H9 (cell line): ENCODE data around the gene ZBTB12. TPM values are rescaled to one million over a fixed set of nuclear protein-coding genes. Genes with fewer than 3 reads are reported as not detected.
A peak's percentile ranks its signal among the peaks of the same experiment; 100 is the strongest.

Experiments used
- DNase-seq: peaks from one replicate; pipeline ENCODE4 v3.0.0-alpha.2; 2017
- H2AFZ ChIP-seq: one replicate; pipeline ENCODE4 v1.6.1; 2013; ENCODE audit warnings: mild to moderate bottlenecking, low read length, control low read depth, moderate library complexity
- H2AK5ac ChIP-seq: 2 replicates; pipeline ENCODE4 v1.6.1; 2013; ENCODE audit warnings: low read length, control low read depth, mixed read lengths; ENCODE audit not compliant: insufficient read length
- H2BK120ac ChIP-seq: one replicate; pipeline ENCODE4 v1.6.1; 2013; ENCODE audit warnings: low read depth, mild to moderate bottlenecking, low read length, control low read depth, inconsistent platforms; ENCODE audit not compliant: poor library complexity, severe bottlenecking
- H2BK12ac ChIP-seq: 2 replicates; pipeline ENCODE4 v1.6.1; 2013; ENCODE audit warnings: low read length, control low read depth, mixed read lengths, low read depth; ENCODE audit not compliant: insufficient read length
- H2BK15ac ChIP-seq: 2 replicates; pipeline ENCODE4 v1.6.1; 2013; ENCODE audit warnings: low read depth, low read length, control low read depth
- H2BK20ac ChIP-seq: one replicate; pipeline ENCODE4 v1.6.1; 2013; ENCODE audit warnings: low read depth, mild to moderate bottlenecking, low read length, control low read depth, inconsistent platforms; ENCODE audit not compliant: poor library complexity, severe bottlenecking
- H2BK5ac ChIP-seq: 2 replicates; pipeline ENCODE4 v1.6.1; 2013; ENCODE audit warnings: low read length, control low read depth, mixed read lengths; ENCODE audit not compliant: insufficient read length
- H3K14ac ChIP-seq: 2 replicates; pipeline ENCODE4 v1.6.1; 2013; ENCODE audit warnings: low read length, control low read depth; ENCODE audit not compliant: insufficient read depth
- H3K18ac ChIP-seq: 2 replicates; pipeline ENCODE4 v1.6.1; 2013; ENCODE audit warnings: low read depth, mild to moderate bottlenecking, mixed read lengths, low read length, control low read depth; ENCODE audit not compliant: insufficient read length
- H3K23ac ChIP-seq: 2 replicates; pipeline ENCODE4 v1.6.1; 2013; ENCODE audit warnings: low read length, control low read depth, mixed read lengths, low read depth; ENCODE audit not compliant: insufficient read length
- H3K23me2 ChIP-seq: 2 replicates; pipeline ENCODE4 v1.6.1; 2013; ENCODE audit warnings: low read depth, mild to moderate bottlenecking, mixed read lengths, low read length, control low read depth; ENCODE audit not compliant: insufficient read length, poor library complexity, severe bottlenecking
- H3K27ac ChIP-seq: 2 replicates; pipeline ENCODE4 v1.5.1; 2013; ENCODE audit warnings: low read length, control low read depth, mixed read lengths, low read depth; ENCODE audit not compliant: insufficient read length
- H3K27me3 ChIP-seq: 2 replicates; pipeline ENCODE4 v1.6.1; 2013; ENCODE audit warnings: low read length, control low read depth, inconsistent platforms; ENCODE audit not compliant: insufficient read depth
- H3K4ac ChIP-seq: 2 replicates; pipeline ENCODE4 v1.6.1; 2013; ENCODE audit warnings: low read depth, mild to moderate bottlenecking, control low read depth, inconsistent platforms, low read length, moderate library complexity
- H3K4me1 ChIP-seq: 2 replicates; pipeline ENCODE4 v1.6.1; 2013; ENCODE audit warnings: low read length, control low read depth, inconsistent platforms; ENCODE audit not compliant: insufficient read depth
- H3K4me2 ChIP-seq: 2 replicates; pipeline ENCODE4 v1.6.1; 2013; ENCODE audit warnings: low read length, control low read depth, mixed read lengths; ENCODE audit not compliant: insufficient read length, insufficient read depth
- H3K56ac ChIP-seq: 2 replicates; pipeline ENCODE4 v1.6.1; 2013; ENCODE audit warnings: low read depth, mild to moderate bottlenecking, mixed read lengths, low read length, control low read depth; ENCODE audit not compliant: insufficient read length
- H3K79me1 ChIP-seq: 2 replicates; pipeline ENCODE4 v1.6.1; 2013; ENCODE audit warnings: low read depth, mild to moderate bottlenecking, moderate library complexity, low read length, control low read depth, inconsistent platforms; ENCODE audit not compliant: insufficient read depth, poor library complexity, severe bottlenecking
- H3K79me2 ChIP-seq: 2 replicates; pipeline ENCODE4 v1.6.1; 2013; ENCODE audit warnings: low read length, control low read depth, inconsistent platforms; ENCODE audit not compliant: insufficient read depth
- H3K9ac ChIP-seq: 2 replicates; pipeline ENCODE4 v1.6.1; 2013; ENCODE audit warnings: low read length, control low read depth, mixed read lengths; ENCODE audit not compliant: insufficient read length; ENCODE audit errors: extremely low read depth
- H3K9me3 ChIP-seq: one replicate; pipeline ENCODE4 v1.6.1; 2013; ENCODE audit warnings: low read depth, low read length, inconsistent platforms; ENCODE audit not compliant: control insufficient read depth
- H3T11ph ChIP-seq: one replicate; pipeline ENCODE4 v1.6.1; 2013; ENCODE audit warnings: mild to moderate bottlenecking, low read length, control low read depth, inconsistent platforms
- H4K20me1 ChIP-seq: one replicate; pipeline ENCODE4 v1.6.1; 2013; ENCODE audit not compliant: control insufficient read depth, insufficient read length, insufficient read depth
- H4K5ac ChIP-seq: 2 replicates; pipeline ENCODE4 v1.6.1; 2013; ENCODE audit warnings: low read depth, mild to moderate bottlenecking, mixed read lengths, low read length, control low read depth; ENCODE audit not compliant: insufficient read length
- H4K8ac ChIP-seq: replicated peaks from 2 replicates; pipeline ENCODE4 v1.6.1; 2013; ENCODE audit warnings: low read length, control low read depth, mixed read lengths, low read depth; ENCODE audit not compliant: insufficient read length
- H4K91ac ChIP-seq: 2 replicates; pipeline ENCODE4 v1.6.1; 2013; ENCODE audit warnings: low read depth, mild to moderate bottlenecking, moderate library complexity, mixed read lengths, low read length, control low read depth; ENCODE audit not compliant: insufficient read length
- H3K27ac Mint-ChIP-seq, 3 experiments: 2 replicates in 2 of 3; 3 replicates in 1 of 3; pipeline ENCODE4 v1.8.0; 2020 to 2021; ENCODE audit warnings: mixed read lengths in 3 of 3, mild to moderate bottlenecking in 1 of 3, moderate library complexity in 1 of 3
- H3K27me3 Mint-ChIP-seq: 2 replicates; pipeline ENCODE4 v1.8.0; 2021; ENCODE audit warnings: low read depth, mild to moderate bottlenecking, moderate library complexity, mixed read lengths
- H3K36me3 Mint-ChIP-seq, 3 experiments: 2 replicates in 2 of 3; 3 replicates in 1 of 3; pipeline ENCODE4 v1.8.0; 2020 to 2021; ENCODE audit warnings: low read depth in 3 of 3, mixed read lengths in 3 of 3; ENCODE audit not compliant: insufficient read depth in 1 of 3
- H3K4me1 Mint-ChIP-seq, 2 experiments: 2 replicates each; pipeline ENCODE4 v1.8.0; 2020; ENCODE audit warnings: mixed read lengths in 2 of 2
- H3K4me3 Mint-ChIP-seq, 2 experiments: 2 replicates in 1 of 2; 3 replicates in 1 of 2; pipeline ENCODE4 v1.8.0; 2020 to 2021; ENCODE audit warnings: mild to moderate bottlenecking in 2 of 2, mixed read lengths in 2 of 2, moderate library complexity in 1 of 2
- H3K9me3 Mint-ChIP-seq, 2 experiments: 2 replicates in 1 of 2; 3 replicates in 1 of 2; pipeline ENCODE4 v1.8.0; 2020; ENCODE audit warnings: mild to moderate bottlenecking in 2 of 2, mixed read lengths in 2 of 2, moderate library complexity in 1 of 2
- CTCF ChIP-seq: fragments of 200-600 bp; sonication (generic); conservative IDR thresholded peaks from 3 replicates; pipeline ENCODE4 v1.8.0; 2021; ENCODE audit warnings: antibody characterized with exemption, mild to moderate bottlenecking
- WGBS: extraction: QIAGEN DNeasy Blood & Tissue Kit; methylation state at CpG from one replicate; pipeline ENCODE4 v1.1.7; 2013; ENCODE audit warnings: missing lambda C conversion rate, low lambda C conversion rate, mixed read lengths; ENCODE audit not compliant: insufficient read length; ENCODE audit errors: extremely low coverage; 5-methylcytosine and 5-hydroxymethylcytosine counted together
- total RNA-seq: library from RNA; stranded (reverse); gene quantifications from 2 replicates; pipeline ENCODE4 v1.2.1, GENCODE V29; 2021

ZBTB12 gene
- total RNA-seq, 1 experiment from 2014 or later, result 31.0 TPM

DNA sequence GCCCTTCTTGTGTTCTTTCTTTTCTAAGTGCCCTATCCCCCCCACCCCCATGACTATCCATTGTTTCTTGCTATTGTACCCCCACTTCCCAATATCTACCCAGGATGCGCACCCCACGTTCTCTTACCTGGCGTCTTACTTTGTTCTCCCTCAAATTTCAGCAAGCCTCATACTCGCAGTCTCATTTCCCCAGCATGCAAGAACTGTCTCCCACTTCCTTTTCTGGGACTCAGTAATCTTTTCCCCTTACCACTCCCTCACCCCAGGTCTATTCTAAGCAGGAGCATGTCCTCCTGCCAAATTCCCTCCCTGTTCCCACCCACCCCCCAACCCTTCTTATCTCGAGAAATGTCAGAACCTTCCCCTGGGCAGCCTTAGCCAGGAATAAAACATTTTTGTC is 2.7 kb downstream of the ZBTB12 start:
- H3K4me1 Mint-ChIP-seq, result peaks cover 22 to 36% of the 10 kb centered on the region in 2 experiments
- H2AFZ ChIP-seq, result no peak overlapping the region
- DNase-seq, result no peak
- H3K56ac ChIP-seq, result no peak overlapping the region
- peak overlapping the region in 1 of 3 experiments; percentile 55; a peak in 1 of 7 replicates for H3K27ac Mint-ChIP-seq
- H3K36me3 Mint-ChIP-seq, result peaks cover 19 to 35% (median 33%) of the 10 kb centered on the region in 3 experiments
- no peaks in the 10 kb centered on the region for H3K79me1 ChIP-seq
- peak overlapping the region in 1 of 2 experiments; percentile 55; a peak in 3 of 5 replicates for H3K4me3 Mint-ChIP-seq
- H3K23me2 ChIP-seq, result peaks cover 11% of the 10 kb centered on the region
- no peaks in the 10 kb centered on the region; the same call in 1 of the 2 replicates for H3K79me2 ChIP-seq
- TF ChIP-seq CTCF, result no peak
- no peaks in the 10 kb centered on the region; a peak in 1 of 5 replicates for H3K9me3 Mint-ChIP-seq
- H2BK12ac ChIP-seq, result no peak overlapping the region
- H3K4me2 ChIP-seq, result no peak overlapping the region
- no peak overlapping the region for H2AK5ac ChIP-seq
- no peak overlapping the region for H3K23ac ChIP-seq
- H3T11ph ChIP-seq, result no peak overlapping the region
- H4K5ac ChIP-seq, result no peak overlapping the region
- no CpG with 5 or more reads among the region's 5 CpGs for WGBS
- H2BK5ac ChIP-seq, result no peak overlapping the region
- no peak overlapping the region for H2BK120ac ChIP-seq
- no peak overlapping the region for H2BK20ac ChIP-seq
- no peak overlapping the region for H4K91ac ChIP-seq
- H3K27ac ChIP-seq, result no peak overlapping the region
- H2BK15ac ChIP-seq, result no peak overlapping the region
- H3K9me3 ChIP-seq, result no peaks in the 10 kb centered on the region
- no peak overlapping the region for H3K9ac ChIP-seq
- H4K8ac ChIP-seq, result no peak overlapping the region
- no peak overlapping the region for H3K4ac ChIP-seq
- no peak overlapping the region for H3K18ac ChIP-seq
- no peaks in the 10 kb centered on the region for H3K27me3 ChIP-seq
- H3K4me1 ChIP-seq, result no peaks in the 10 kb centered on the region; the same call in 1 of the 2 replicates
- H3K14ac ChIP-seq, result no peak overlapping the region
- H4K20me1 ChIP-seq, result no peaks in the 10 kb centered on the region
- no peaks in the 10 kb centered on the region for H3K27me3 Mint-ChIP-seq
